LNCaP clone FGC (cell line): ENCODE data around the gene RBM19.

Source experiments
- DNase-seq: peaks from one replicate; pipeline ENCODE4 v3.0.0-alpha.2; 2011; ENCODE audit warnings: low read depth
- H3K4me3 ChIP-seq: 2 replicates; pipeline ENCODE4 v1.5.1; 2011; ENCODE audit warnings: mild to moderate bottlenecking, low read depth, low read length, control low read depth
- TF ChIP-seq, protein P1 (sequence below): IDR thresholded peaks from 2 replicates; pipeline ENCODE4 v1.5.1; 2012; ENCODE audit warnings: mild to moderate bottlenecking; ENCODE audit not compliant: control insufficient read depth, insufficient read depth; ENCODE audit errors: extremely low read depth

Gene RBM19

DNA sequence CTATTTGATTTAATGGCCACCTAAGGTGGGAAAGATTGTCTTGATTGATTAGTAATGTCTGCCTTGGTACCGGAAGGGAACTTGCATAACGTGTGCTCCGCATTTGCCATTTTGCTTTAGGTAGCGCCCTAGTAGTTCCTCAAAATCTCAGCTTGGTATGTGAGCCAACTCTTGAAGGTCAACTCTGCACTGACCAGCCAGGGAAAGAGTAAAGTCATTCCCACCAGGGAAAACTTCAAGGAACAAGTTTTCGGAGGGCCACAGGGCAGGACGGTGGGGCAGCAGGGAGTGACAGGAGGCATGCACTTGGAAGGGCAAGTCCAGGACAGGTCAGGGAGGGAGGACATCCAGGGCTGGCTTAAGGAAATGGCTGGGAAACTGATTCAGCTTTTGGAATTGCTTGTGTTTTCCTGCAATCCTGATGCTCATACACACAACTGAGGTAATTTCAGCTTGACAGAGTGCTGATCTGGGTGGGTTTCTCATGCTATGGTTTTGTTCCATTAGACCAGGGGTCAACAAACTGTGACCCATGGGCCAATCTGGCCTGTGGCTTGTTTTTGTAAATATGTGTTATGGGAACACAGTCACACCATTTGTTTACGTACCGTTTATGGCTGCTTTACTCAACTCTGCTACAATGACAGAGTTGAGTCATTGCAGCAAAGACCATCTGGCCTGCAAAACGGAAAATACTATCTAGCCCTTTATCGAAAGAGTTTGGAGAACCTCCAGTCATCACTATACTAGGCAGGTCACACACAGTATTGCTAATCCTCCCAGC is 184.5 kb downstream of the RBM19 start:
- DNase-seq, result no peak
- no peak overlapping the region for H3K4me3 ChIP-seq
- TF ChIP-seq, protein P1, sequence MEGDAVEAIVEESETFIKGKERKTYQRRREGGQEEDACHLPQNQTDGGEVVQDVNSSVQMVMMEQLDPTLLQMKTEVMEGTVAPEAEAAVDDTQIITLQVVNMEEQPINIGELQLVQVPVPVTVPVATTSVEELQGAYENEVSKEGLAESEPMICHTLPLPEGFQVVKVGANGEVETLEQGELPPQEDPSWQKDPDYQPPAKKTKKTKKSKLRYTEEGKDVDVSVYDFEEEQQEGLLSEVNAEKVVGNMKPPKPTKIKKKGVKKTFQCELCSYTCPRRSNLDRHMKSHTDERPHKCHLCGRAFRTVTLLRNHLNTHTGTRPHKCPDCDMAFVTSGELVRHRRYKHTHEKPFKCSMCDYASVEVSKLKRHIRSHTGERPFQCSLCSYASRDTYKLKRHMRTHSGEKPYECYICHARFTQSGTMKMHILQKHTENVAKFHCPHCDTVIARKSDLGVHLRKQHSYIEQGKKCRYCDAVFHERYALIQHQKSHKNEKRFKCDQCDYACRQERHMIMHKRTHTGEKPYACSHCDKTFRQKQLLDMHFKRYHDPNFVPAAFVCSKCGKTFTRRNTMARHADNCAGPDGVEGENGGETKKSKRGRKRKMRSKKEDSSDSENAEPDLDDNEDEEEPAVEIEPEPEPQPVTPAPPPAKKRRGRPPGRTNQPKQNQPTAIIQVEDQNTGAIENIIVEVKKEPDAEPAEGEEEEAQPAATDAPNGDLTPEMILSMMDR, result no peak

DNA sequence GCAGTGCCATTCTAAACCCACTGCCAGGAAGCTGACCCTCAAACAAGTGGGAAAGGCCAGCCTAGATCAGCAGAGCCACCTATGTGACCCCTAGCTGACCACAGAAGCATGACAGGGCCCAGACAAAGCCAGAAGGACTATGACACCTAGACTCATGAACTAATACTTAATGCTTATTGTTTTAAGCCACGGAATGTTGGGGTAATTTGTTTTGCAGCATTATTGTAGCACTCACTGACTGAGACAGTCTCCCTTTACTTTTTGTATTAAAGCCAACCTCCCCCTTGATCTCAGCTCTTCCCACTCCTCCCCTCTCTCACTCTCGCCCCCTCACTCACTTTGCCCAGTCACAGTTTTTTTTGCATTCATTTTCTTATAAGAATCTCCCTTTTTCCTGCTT is 186.4 kb downstream of the RBM19 start:
- TF ChIP-seq, protein P1, result no peak
- DNase-seq, result no peak
- no peak overlapping the region for H3K4me3 ChIP-seq

DNA sequence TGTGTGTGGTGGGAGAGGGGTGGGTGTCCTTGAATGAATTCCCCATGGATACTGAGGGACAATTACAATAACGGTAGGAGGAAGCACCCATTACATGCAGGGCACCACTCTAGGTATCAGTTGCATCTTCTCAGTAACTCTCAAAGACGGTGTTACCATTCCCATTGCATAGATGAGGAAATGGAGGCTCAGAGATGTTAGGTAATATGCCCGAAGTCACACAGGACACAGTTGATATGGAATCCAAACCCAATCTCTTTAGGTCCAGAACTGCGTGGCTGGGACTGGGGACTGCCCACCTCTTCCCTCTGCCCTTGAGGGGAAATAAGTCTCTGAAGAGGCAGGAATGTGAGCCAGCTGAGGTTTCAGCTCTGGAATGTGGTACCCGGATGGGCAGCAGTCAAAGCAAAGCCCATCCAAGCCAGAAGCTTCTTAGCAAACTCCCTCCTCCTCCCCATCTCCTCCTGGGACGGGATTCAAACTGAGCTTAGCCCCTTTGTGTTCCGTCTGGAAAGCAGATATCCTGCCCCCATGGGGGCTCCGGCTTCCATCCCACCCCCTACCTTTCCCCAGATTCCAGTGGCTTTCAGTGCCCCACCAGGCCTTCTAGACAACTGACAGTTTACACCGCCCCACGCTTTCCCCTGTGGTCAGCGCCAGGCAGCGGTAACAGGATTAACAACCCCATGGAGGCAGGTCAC is 187.5 kb downstream of the RBM19 start:
- no peak overlapping the region for H3K4me3 ChIP-seq
- DNase-seq, result no peak
- TF ChIP-seq, protein P1, result no peak

DNA sequence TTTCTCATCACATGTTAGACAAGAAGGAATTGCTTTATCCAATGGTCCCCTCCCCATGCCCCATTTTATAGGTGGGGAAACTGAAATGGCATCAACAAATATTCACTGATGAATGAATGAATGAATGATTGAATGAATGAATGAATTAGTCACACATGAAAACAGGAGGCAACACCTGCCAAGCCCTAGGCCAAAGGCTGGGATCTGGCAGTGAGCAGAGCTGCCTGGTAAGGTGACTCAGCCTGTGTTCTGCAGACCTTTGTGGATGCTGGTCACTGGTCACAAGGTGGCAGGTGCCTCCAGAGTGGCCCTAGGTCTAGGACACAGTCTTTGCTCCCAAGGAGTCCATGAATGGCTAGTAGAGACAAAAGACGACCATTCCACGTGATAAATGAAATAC is 188.4 kb downstream of the RBM19 start:
- TF ChIP-seq, protein P1, result no peak
- DNase-seq, result no peak
- no peak overlapping the region for H3K4me3 ChIP-seq

DNA sequence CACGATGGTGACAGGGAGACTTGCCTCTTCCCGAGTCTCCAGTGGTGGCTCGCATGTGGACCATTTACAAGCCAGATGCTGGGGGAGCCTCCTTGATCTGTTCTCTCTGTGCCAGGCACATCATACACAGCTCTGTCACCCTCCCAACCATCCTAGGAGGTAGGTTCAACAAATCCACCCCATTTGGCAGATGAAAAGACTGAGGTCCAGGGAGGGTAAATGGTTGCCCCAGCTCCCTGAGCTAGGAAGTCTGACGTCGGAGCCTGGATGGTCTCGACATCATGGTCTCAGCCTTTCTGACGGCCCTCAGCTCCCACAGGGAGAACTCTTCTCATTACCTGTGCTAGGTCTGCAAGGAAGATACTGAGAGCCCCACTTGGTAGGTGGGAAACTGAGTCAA is 189.6 kb downstream of the RBM19 start:
- H3K4me3 ChIP-seq, result no peak overlapping the region
- DNase-seq, result no peak
- TF ChIP-seq, protein P1, result no peak

DNA sequence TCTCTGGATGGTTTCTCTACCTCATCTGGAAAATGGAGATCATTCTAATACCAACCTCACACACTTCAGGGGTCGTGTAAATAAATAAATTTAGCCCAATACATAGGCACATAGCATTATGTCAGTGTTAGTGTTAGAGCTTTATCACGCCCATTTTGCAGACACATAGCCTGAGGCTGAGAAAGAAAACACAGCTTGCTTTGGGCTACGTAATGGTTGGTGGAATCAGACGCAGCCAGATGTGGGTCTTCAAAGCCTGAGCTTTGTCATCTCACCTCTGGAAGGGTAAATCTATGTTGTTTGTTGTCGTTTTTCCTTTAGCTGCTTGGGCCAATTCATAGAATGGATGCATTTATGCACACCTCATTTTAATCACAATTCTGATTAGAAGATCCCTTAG is 191.6 kb downstream of the RBM19 start:
- no peak for DNase-seq
- no peak overlapping the region for H3K4me3 ChIP-seq
- TF ChIP-seq, protein P1, result no peak
